Peyer's patch (tissue), 4 donors: ENCODE results near the gene GPR18.

Experiments used
- POLR2A ChIP-seq, 2 donors: fragments of 450-650 bp; IDR thresholded peaks; one replicate each; pipeline ENCODE4 v1.5.1; 2017; ENCODE audit warnings: antibody characterized with exemption in 2 of 2, mild to moderate bottlenecking in 2 of 2, moderate library complexity in 2 of 2
- TF ChIP-seq, protein P1 (sequence below), 6 experiments: fragments of 450-650 bp in 4 of 6; fragments of 200-600 bp in 2 of 6; sonication (generic) in 1 of 6; IDR thresholded peaks; one replicate each; pipeline ENCODE4 v1.5.1; 2017 to 2019; ENCODE audit warnings: antibody characterized with exemption in 6 of 6, mild to moderate bottlenecking in 3 of 6, moderate library complexity in 1 of 6

DNA sequence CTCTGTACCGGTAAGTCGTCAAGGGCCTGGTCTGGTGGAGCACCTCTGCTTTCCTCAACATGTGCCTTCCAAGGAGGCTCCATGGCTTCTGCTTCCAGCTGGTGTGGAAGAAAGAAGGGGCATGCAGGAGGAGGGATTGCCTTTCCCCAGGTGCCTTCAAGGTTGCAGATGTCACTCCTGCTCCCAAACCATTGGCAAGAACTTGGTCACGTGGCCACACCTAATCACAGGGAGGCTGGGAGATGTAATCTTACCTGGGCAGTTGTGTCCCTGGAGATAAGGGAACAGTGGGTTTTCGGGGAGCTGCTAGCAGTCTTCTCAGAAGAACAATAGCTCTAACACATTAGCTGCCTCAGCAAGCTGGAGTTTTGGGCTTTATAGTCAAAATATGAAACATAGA lies 9.7 kb upstream of the GPR18 start:
- TF ChIP-seq, protein P1, sequence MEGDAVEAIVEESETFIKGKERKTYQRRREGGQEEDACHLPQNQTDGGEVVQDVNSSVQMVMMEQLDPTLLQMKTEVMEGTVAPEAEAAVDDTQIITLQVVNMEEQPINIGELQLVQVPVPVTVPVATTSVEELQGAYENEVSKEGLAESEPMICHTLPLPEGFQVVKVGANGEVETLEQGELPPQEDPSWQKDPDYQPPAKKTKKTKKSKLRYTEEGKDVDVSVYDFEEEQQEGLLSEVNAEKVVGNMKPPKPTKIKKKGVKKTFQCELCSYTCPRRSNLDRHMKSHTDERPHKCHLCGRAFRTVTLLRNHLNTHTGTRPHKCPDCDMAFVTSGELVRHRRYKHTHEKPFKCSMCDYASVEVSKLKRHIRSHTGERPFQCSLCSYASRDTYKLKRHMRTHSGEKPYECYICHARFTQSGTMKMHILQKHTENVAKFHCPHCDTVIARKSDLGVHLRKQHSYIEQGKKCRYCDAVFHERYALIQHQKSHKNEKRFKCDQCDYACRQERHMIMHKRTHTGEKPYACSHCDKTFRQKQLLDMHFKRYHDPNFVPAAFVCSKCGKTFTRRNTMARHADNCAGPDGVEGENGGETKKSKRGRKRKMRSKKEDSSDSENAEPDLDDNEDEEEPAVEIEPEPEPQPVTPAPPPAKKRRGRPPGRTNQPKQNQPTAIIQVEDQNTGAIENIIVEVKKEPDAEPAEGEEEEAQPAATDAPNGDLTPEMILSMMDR (IDR thresholded peaks at IDR 0.05), result no peak
- no peak for TF ChIP-seq POLR2A (IDR thresholded peaks at IDR 0.05)
